Dendritic cell treated with granulocyte-macrophage colony-stimulating factor and Interleukin-4, amounts not matched to agents 40 ng/mL and 50 ng/mL, for 4 days (primary cell): ENCODE measurements around the gene SLC2A4.
A peak's percentile ranks its signal among the peaks of the same experiment; 100 is the strongest.

ENCODE experiments used
- H3K27ac Mint-ChIP-seq: one replicate; pipeline ENCODE4 v1.8.0; 2022; ENCODE audit warnings: mild to moderate bottlenecking, mixed read lengths
- H3K27me3 Mint-ChIP-seq: one replicate; pipeline ENCODE4 v1.8.0; 2022; ENCODE audit warnings: mild to moderate bottlenecking, mixed read lengths
- H3K36me3 Mint-ChIP-seq: one replicate; pipeline ENCODE4 v1.8.0; 2022; ENCODE audit warnings: low read depth, mixed read lengths
- H3K4me1 Mint-ChIP-seq: one replicate; pipeline ENCODE4 v1.8.0; 2022; ENCODE audit warnings: low read depth, mixed read lengths
- H3K4me3 Mint-ChIP-seq: one replicate; pipeline ENCODE4 v1.8.0; 2022; ENCODE audit warnings: mild to moderate bottlenecking, moderate library complexity, mixed read lengths
- H3K9me3 Mint-ChIP-seq: one replicate; pipeline ENCODE4 v1.8.0; 2022; ENCODE audit warnings: mixed read lengths
- intact Hi-C: fragments of 100-400 bp; cut with micrococcal nuclease; formaldehyde crosslinking; loops from one replicate; pipeline ENCODE4 v1.15.0; 2022

Gene SLC2A4

GRCh38 chr17:7263801-7264078, 17.8 kb upstream of the SLC2A4 start:
- intact Hi-C loops: no loop called here
- no peaks in the 10 kb centered on the region for H3K9me3 Mint-ChIP-seq
- H3K27ac Mint-ChIP-seq: peak overlapping the region; percentile 66
- peaks cover 48% of the 10 kb centered on the region for H3K27me3 Mint-ChIP-seq
- no peak overlapping the region for H3K4me3 Mint-ChIP-seq
- peaks cover 5% of the 10 kb centered on the region for H3K36me3 Mint-ChIP-seq
- H3K4me1 Mint-ChIP-seq: peaks cover 45% of the 10 kb centered on the region

- Mint-ChIP-seq H3K9me3 (no peaks in the 10 kb centered on the region), H3K36me3 (no peaks in the 10 kb centered on the region), H3K27ac (no peak overlapping the region), H3K27me3 (peaks cover 42% of the 10 kb centered on the region), H3K4me3 (no peak overlapping the region), H3K4me1 (peaks cover 40% of the 10 kb centered on the region)
- intact Hi-C loops: no loop called here
Observed at GRCh38 chr17:7266784-7267183, 14.7 kb upstream of the SLC2A4 start.

DNA sequence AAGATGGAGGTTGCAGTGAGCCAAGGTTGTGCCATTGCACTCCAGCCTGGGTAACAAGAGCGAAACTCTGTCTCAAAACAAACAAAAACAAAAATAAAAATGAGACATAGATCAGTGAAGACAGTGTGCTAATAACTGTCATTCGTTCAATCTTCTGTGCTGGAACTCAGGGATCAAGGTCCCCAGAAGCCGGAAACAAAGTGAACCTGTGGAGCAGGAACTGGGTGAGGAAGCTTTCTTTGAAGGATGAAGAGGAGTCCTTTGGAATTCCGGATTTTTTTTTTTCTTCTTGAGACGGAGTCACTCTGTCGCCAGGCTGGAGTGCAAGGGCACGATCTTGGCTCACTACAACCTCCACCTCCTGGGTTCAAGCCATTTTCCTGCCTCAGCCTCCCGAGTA, 2.1 kb upstream of the SLC2A4 start:
- intact Hi-C loops: no loop called here
- Mint-ChIP-seq H3K4me1 (peaks cover 47% of the 10 kb centered on the region), H3K4me3 (no peak overlapping the region), H3K27ac (no peak overlapping the region), H3K36me3 (no peaks in the 10 kb centered on the region), H3K9me3 (no peaks in the 10 kb centered on the region), H3K27me3 (peaks cover 67% of the 10 kb centered on the region)

GRCh38 chr17:7280519-7281073, 922 bp upstream of the SLC2A4 start:
- Mint-ChIP-seq H3K27me3 (peaks cover 75% of the 10 kb centered on the region), H3K4me1 (peaks cover 47% of the 10 kb centered on the region), H3K9me3 (no peaks in the 10 kb centered on the region), H3K36me3 (no peaks in the 10 kb centered on the region), H3K4me3 (peak overlapping the region; percentile 73), H3K27ac (peak overlapping the region; percentile 46)
- intact Hi-C loops: loop anchor here (1.0 to 10.0 kb wide), 4 partner anchors 16 to 54 kb away; partner anchors contain the start of genes ACAP1, ELP5 and GABARAP

- Mint-ChIP-seq H3K27ac (peak overlapping the region; percentile 57), H3K4me1 (peaks cover 47% of the 10 kb centered on the region), H3K4me3 (peak overlapping the region; percentile 73), H3K36me3 (no peaks in the 10 kb centered on the region), H3K27me3 (peaks cover 89% of the 10 kb centered on the region), H3K9me3 (no peaks in the 10 kb centered on the region)
- intact Hi-C loops: loop anchor here (1.0 to 10.0 kb wide), 3 partner anchors 30 to 53 kb away; partner anchors contain the start of genes ACAP1, ELP5 and GABARAP
Observed at GRCh38 chr17:7281953-7282751, 634 bp downstream of the SLC2A4 start.

GRCh38 chr17:7282752-7283321, 1.3 kb downstream of the SLC2A4 start:
- H3K4me3 Mint-ChIP-seq: no peak overlapping the region
- H3K4me1 Mint-ChIP-seq: peaks cover 47% of the 10 kb centered on the region
- H3K9me3 Mint-ChIP-seq: no peaks in the 10 kb centered on the region
- no peaks in the 10 kb centered on the region for H3K36me3 Mint-ChIP-seq
- peak overlapping the region; percentile 57 for H3K27ac Mint-ChIP-seq
- intact Hi-C loops: loop anchor here (5.0 to 10.0 kb wide), 2 partner anchors 41 to 52 kb away; partner anchors contain the start of genes ACAP1 and GABARAP
- H3K27me3 Mint-ChIP-seq: peaks cover 92% of the 10 kb centered on the region

GRCh38 chr17:7283471-7284216, 2.1 kb downstream of the SLC2A4 start:
- Mint-ChIP-seq H3K4me3 (no peak overlapping the region), H3K27ac (peak overlapping the region; percentile 57), H3K4me1 (peaks cover 47% of the 10 kb centered on the region), H3K27me3 (peaks cover 97% of the 10 kb centered on the region), H3K36me3 (no peaks in the 10 kb centered on the region), H3K9me3 (no peaks in the 10 kb centered on the region)
- intact Hi-C loops: loop anchor here (5.0 to 10.0 kb wide), 2 partner anchors 41 to 51 kb away; partner anchors contain the start of genes ACAP1 and GABARAP

- Mint-ChIP-seq H3K36me3 (no peaks in the 10 kb centered on the region), H3K9me3 (no peaks in the 10 kb centered on the region), H3K4me3 (no peak overlapping the region), H3K4me1 (peaks cover 44% of the 10 kb centered on the region), H3K27ac (no peak overlapping the region), H3K27me3 (peaks cover 93% of the 10 kb centered on the region)
- intact Hi-C loops: loop anchor here (5.0 to 10.0 kb wide), 2 partner anchors 43 to 50 kb away; partner anchors contain the start of genes ACAP1 and GABARAP
Observed at GRCh38 chr17:7284911-7285310, 3.4 kb downstream of the SLC2A4 start.

GRCh38 chr17:7285679-7286078, 4.2 kb downstream of the SLC2A4 start:
- Mint-ChIP-seq H3K36me3 (no peaks in the 10 kb centered on the region), H3K27ac (no peak overlapping the region), H3K9me3 (no peaks in the 10 kb centered on the region), H3K4me1 (peaks cover 36% of the 10 kb centered on the region), H3K4me3 (no peak overlapping the region), H3K27me3 (peaks cover 94% of the 10 kb centered on the region)
- intact Hi-C loops: loop anchor here (10.0 kb wide), 1 partner anchor 49 kb away; the partner anchor contains the start of gene ACAP1

GRCh38 chr17:7289256-7290032, 7.9 kb downstream of the SLC2A4 start:
- Mint-ChIP-seq H3K27me3 (peaks cover 91% of the 10 kb centered on the region), H3K9me3 (no peaks in the 10 kb centered on the region), H3K4me3 (no peak overlapping the region), H3K27ac (no peak overlapping the region), H3K36me3 (no peaks in the 10 kb centered on the region), H3K4me1 (peaks cover 8% of the 10 kb centered on the region)
- intact Hi-C loops: loop anchor here (10.0 kb wide), 1 partner anchor 45 kb away; the partner anchor contains the start of gene ACAP1

DNA sequence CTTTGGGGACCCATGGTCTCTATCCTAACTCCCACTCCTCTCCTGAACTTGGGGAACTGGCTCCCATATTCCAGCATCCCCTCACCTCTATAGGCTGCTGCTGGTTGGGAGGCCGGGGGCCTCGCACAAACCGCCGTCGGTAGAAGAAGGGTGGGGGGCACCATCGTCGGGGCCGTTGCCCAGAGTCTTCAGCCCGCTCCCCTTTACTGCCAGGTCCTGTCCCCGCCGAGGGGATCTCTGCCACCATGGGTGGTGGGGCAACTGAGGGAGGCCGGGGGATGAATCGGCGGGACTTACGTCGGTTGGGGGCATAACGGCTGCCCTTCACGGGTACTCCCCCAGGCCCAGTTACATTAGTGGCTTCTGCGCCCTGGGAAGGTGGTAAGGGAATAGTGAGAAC, 8.6 kb downstream of the SLC2A4 start:
- Mint-ChIP-seq H3K27ac (no peak overlapping the region), H3K9me3 (no peaks in the 10 kb centered on the region), H3K4me1 (peaks cover 13% of the 10 kb centered on the region), H3K27me3 (peaks cover 91% of the 10 kb centered on the region), H3K4me3 (no peak overlapping the region), H3K36me3 (no peaks in the 10 kb centered on the region)
- intact Hi-C loops: no loop called here

DNA sequence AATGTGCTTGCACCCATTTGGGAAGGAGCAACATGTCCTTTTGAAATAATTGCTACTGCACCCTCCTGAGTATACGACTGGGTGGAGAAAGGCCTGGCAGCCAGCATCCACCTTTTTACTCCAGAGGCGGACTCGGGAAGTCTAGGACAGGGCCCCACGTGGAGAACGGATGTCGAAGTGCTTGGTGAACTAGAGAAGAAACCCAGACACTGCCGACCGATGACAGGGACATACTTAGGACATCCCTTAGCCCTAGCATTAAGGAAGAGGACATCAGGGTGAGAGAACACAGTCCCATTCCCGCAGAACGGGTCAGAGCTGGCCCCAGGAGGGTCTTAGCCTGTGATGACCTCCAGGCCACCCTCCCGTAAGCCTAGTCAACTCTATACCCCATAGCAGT, 9.2 kb downstream of the SLC2A4 start:
- intact Hi-C loops: no loop called here

DNA sequence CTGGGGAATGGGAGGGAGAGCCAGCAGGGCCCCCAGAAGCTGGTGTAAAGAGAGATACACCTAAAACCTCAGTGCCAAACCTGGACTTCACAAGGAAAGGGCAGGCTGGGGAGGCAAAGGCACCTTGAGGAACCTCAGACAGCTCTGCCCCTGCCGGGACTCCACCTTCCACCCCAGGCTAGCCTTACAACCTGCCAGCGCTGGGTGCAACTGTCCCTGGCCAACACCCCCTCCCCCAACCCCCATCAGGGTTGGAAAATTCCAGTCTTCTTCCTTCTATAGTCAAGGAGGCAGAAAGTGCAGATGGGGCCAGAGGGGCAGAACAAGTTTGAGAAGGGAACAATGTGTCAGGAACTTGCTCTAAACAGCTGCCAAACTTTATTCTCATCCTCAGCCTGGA, 10.7 kb downstream of the SLC2A4 start:
- Mint-ChIP-seq H3K4me1 (peaks cover 30% of the 10 kb centered on the region), H3K36me3 (no peaks in the 10 kb centered on the region), H3K9me3 (no peaks in the 10 kb centered on the region), H3K4me3 (no peak overlapping the region), H3K27me3 (peaks cover 91% of the 10 kb centered on the region), H3K27ac (no peak overlapping the region)
- intact Hi-C loops: no loop called here

More for the DNA sequence above, 9.2 kb downstream of the SLC2A4 start:
- H3K9me3 Mint-ChIP-seq: no peaks in the 10 kb centered on the region
- peaks cover 91% of the 10 kb centered on the region for H3K27me3 Mint-ChIP-seq
- H3K4me1 Mint-ChIP-seq: peaks cover 17% of the 10 kb centered on the region
- no peaks in the 10 kb centered on the region for H3K36me3 Mint-ChIP-seq
- H3K4me3 Mint-ChIP-seq: no peak overlapping the region
- H3K27ac Mint-ChIP-seq: no peak overlapping the region
